Peyer's patch (tissue), 4 donors: ENCODE data around the gene SLAMF8. TPM values are rescaled to one million over a fixed set of nuclear protein-coding genes. Genes with fewer than 3 reads are reported as not detected.
A peak's percentile ranks its signal among the peaks of the same experiment; 100 is the strongest.

Experiments used
- DNase-seq, 3 donors: peaks; one replicate each; pipeline ENCODE4 v3.0.0-alpha.2; 2017 to 2019
- H3K27ac ChIP-seq, 4 donors: fragments of 200-600 bp; sonication (generic); one replicate each; pipeline ENCODE4 v1.5.1; 2016 to 2019
- H3K27me3 ChIP-seq, 2 donors: fragments of 200-600 bp; sonication (generic); one replicate each; pipeline ENCODE4 v1.5.1; 2019
- H3K36me3 ChIP-seq, 3 donors: fragments of 200-600 bp; sonication (generic); one replicate each; pipeline ENCODE4 v1.5.1; 2016 to 2019
- H3K4me1 ChIP-seq, 4 donors: fragments of 200-600 bp; sonication (generic); one replicate each; pipeline ENCODE4 v1.5.1; 2016 to 2019
- H3K4me3 ChIP-seq, 4 donors: fragments of 200-600 bp; sonication (generic); 1 replicate in 3 of 4; 2 replicates in 1 of 4; pipeline ENCODE4 v1.5.1; 2016 to 2019; ENCODE audit warnings: mild to moderate bottlenecking in 1 of 4
- H3K9me3 ChIP-seq, 4 donors: fragments of 200-600 bp; sonication (generic); one replicate each; pipeline ENCODE4 v1.5.1; 2016 to 2019; ENCODE audit warnings: mild to moderate bottlenecking in 1 of 4
- POLR2A ChIP-seq, 2 donors: fragments of 450-650 bp; IDR thresholded peaks; one replicate each; pipeline ENCODE4 v1.5.1; 2017; ENCODE audit warnings: antibody characterized with exemption in 2 of 2, mild to moderate bottlenecking in 2 of 2, moderate library complexity in 2 of 2
- total RNA-seq, 4 donors: library from RNA; depleted of rRNA; stranded (reverse); fragments of >200 nt; gene quantifications; one replicate each; pipeline ENCODE4 v1.1.0, GENCODE V29; 2016
- TF ChIP-seq, protein P1 (sequence below), 6 experiments: fragments of 450-650 bp in 4 of 6; fragments of 200-600 bp in 2 of 6; sonication (generic) in 1 of 6; IDR thresholded peaks; one replicate each; pipeline ENCODE4 v1.5.1; 2017 to 2019; ENCODE audit warnings: antibody characterized with exemption in 6 of 6, mild to moderate bottlenecking in 3 of 6, moderate library complexity in 1 of 6

Gene SLAMF8
- total RNA-seq, 4 donors from 2014 or later, result 1.1 to 18.2 (median 2.7) TPM; not detected in 1

DNA sequence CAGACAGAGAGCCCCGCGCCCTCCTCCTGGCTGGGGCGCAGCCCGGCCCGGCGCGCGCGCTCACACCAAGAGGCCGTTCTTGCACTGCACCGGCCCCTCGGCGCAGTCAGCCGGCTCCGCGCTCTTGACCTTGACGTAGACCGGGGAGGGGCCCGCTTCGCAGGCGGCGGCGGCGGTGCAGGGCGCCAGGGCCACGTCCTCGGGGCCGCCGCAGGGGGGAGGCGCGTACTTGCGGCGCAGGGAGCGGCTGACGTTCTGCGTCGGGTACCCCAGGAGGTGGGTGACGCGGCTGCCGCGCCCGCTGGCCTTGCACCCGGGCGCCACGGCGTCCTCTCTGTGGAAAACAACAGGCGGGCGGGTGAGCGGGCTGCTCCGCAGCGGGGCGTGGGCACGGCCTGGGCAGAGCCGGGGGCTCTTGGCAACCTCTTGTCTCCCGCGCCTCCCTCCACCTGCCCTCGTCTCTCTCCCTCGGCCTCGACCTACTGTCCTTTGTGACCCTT, 28.1 kb downstream of the SLAMF8 start:
- DNase-seq, result peak; percentile 63 to 92 (median 91)
- Histone ChIP-seq H3K4me3 (peak overlapping the region; percentile 46 to 73 (median 62)), H3K27me3 (no peaks in the 10 kb centered on the region), H3K4me1 (peaks cover 0 to 7% (median 2%) of the 10 kb centered on the region in 4 donors), H3K27ac (peak overlapping the region; percentile 76 to 97 (median 94)), H3K9me3 (no peaks in the 10 kb centered on the region), H3K36me3 (no peaks in the 10 kb centered on the region)
- TF ChIP-seq POLR2A (IDR thresholded peaks at IDR 0.05), result peak; percentile 86 to 90
- TF ChIP-seq, protein P1, sequence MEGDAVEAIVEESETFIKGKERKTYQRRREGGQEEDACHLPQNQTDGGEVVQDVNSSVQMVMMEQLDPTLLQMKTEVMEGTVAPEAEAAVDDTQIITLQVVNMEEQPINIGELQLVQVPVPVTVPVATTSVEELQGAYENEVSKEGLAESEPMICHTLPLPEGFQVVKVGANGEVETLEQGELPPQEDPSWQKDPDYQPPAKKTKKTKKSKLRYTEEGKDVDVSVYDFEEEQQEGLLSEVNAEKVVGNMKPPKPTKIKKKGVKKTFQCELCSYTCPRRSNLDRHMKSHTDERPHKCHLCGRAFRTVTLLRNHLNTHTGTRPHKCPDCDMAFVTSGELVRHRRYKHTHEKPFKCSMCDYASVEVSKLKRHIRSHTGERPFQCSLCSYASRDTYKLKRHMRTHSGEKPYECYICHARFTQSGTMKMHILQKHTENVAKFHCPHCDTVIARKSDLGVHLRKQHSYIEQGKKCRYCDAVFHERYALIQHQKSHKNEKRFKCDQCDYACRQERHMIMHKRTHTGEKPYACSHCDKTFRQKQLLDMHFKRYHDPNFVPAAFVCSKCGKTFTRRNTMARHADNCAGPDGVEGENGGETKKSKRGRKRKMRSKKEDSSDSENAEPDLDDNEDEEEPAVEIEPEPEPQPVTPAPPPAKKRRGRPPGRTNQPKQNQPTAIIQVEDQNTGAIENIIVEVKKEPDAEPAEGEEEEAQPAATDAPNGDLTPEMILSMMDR (IDR thresholded peaks at IDR 0.05), result peak in 3 of 6 experiments; percentile 12 to 46 (median 32)

DNA sequence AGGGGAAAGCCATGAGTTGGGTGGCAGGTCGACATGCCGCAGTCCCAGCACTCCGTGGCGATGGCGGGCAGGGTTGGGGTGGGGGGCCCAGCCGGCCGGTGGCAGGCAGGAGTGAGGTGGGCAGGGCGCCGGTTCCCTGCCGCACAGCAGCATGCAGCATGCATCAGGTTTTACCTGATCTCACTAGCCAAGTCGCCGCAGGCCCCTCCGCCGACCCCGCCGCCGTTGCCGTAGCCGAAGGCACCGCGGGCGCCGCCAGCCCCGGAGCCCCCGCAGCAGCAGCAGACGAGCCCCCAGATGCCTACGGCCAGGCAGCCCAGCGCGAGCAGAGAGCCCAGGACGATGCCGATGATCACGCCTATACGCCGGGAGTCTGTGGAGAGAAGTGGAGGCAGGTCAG, 29.0 kb downstream of the SLAMF8 start:
- DNase-seq, result no peak
- Histone ChIP-seq H3K4me3 (no peak overlapping the region), H3K27ac (no peak overlapping the region)

DNA sequence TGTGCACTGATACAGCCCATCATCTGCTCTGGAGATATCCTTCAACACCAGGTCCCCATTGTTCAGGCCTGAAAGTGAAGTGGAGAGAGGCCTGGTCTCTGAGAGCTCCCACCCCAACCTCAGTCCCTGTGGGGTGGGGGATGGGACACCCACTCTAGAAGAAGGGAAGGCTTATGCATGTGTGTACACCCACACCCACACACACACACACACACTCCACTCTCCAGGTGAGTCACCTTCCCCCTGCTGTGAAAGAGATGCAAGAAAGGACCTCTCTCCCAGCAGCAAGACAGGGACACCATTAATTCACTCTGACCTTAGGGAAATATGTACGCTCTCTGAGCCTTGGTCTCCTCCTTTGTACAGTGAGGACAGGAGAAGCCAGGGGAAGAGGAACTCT, 29.9 kb downstream of the SLAMF8 start:
- no peak overlapping the region for H3K27ac ChIP-seq
- no peaks in the 10 kb centered on the region for H3K27me3 ChIP-seq
- H3K4me3 ChIP-seq, result no peak overlapping the region
- no peak for DNase-seq
- no peaks in the 10 kb centered on the region for H3K9me3 ChIP-seq
- no peaks in the 10 kb centered on the region for H3K36me3 ChIP-seq
- H3K4me1 ChIP-seq, result peaks cover 0 to 7% (median 2%) of the 10 kb centered on the region in 4 donors
- no peak for TF ChIP-seq POLR2A (IDR thresholded peaks at IDR 0.05)
- TF ChIP-seq, protein P1 (IDR thresholded peaks at IDR 0.05), result no peak

More for the DNA sequence above, 29.0 kb downstream of the SLAMF8 start:
- no peak for TF ChIP-seq POLR2A (IDR thresholded peaks at IDR 0.05)
- TF ChIP-seq, protein P1 (IDR thresholded peaks at IDR 0.05), result no peak
- Histone ChIP-seq H3K4me1 (peaks cover 0 to 7% (median 2%) of the 10 kb centered on the region in 4 donors), H3K27me3 (no peaks in the 10 kb centered on the region), H3K36me3 (no peaks in the 10 kb centered on the region), H3K9me3 (no peaks in the 10 kb centered on the region)

DNA sequence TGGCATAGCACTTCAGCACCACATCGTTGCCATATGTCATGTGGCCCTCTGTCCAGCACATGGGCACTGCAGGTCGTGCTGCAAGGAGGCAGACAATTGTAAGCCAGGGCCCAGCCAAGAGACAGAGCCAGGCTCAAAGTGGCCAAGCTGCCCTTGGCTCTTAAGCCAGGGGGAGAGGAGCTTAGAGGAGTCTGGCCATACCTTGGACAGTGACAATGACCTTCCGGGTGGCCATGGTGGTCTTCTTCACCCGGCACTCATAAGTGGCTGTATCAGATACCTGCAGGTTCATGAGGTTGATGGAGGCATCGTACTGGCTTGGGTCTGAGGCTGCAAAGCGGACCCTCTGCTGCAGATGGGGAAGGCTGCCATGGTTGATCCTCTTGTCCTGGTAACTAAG, 31.2 kb downstream of the SLAMF8 start:
- Histone ChIP-seq H3K27ac (no peak overlapping the region), H3K27me3 (no peaks in the 10 kb centered on the region), H3K4me1 (peaks cover 0 to 7% (median 2%) of the 10 kb centered on the region in 4 donors), H3K4me3 (no peak overlapping the region), H3K36me3 (no peaks in the 10 kb centered on the region), H3K9me3 (no peaks in the 10 kb centered on the region)
- DNase-seq, result no peak
- TF ChIP-seq, protein P1 (IDR thresholded peaks at IDR 0.05), result no peak
- no peak for TF ChIP-seq POLR2A (IDR thresholded peaks at IDR 0.05)

DNA sequence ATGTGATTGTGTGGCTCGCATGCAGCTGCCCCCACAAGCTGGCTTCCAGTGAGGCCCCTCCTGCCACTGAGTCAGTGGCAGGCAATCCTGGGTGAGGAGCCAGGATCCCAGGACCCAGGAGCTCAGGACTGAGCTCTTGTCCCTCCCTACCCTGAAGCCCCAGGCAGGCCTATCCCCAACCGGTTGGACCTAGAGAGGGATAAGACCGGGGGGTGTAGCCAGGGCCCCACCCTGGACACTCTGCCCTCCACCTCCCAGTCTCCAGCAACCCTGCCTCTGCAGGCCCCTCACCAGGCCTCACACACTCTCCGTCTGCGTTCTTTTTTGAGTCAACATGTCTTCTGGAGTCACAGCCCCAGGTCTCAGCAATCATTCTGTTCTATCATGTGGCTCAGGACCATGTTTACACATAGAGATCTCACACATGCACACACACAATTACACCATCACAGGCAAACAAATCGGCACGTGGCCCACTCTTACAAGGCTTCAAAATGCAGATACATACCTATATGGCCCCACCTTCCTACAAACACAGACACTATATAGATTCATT, 33.2 kb downstream of the SLAMF8 start:
- H3K4me3 ChIP-seq, result no peak overlapping the region
- H3K9me3 ChIP-seq, result no peaks in the 10 kb centered on the region
- TF ChIP-seq POLR2A (IDR thresholded peaks at IDR 0.05), result no peak
- TF ChIP-seq, protein P1 (IDR thresholded peaks at IDR 0.05), result no peak
- no peak overlapping the region for H3K27ac ChIP-seq
- H3K36me3 ChIP-seq, result no peaks in the 10 kb centered on the region
- peaks cover 0 to 4% (median 1%) of the 10 kb centered on the region in 4 donors for H3K4me1 ChIP-seq
- no peak for DNase-seq
- H3K27me3 ChIP-seq, result no peaks in the 10 kb centered on the region
